Astrocyte of the cerebellum (primary cell): ENCODE data around the gene SDSL.

Experiments used
- DNase-seq: peaks from one replicate; pipeline ENCODE4 v3.0.0-alpha.2; 2011; ENCODE audit warnings: low read depth
- H3K4me3 ChIP-seq: 2 replicates; pipeline ENCODE4 v1.5.1; 2011; ENCODE audit warnings: mild to moderate bottlenecking, low read depth, low read length, moderate library complexity
- CTCF ChIP-seq: IDR thresholded peaks from 2 replicates; pipeline ENCODE4 v1.5.1; 2012; ENCODE audit warnings: low read length, low read depth, moderate library complexity, mild to moderate bottlenecking; ENCODE audit errors: missing control alignments
- in situ Hi-C: cut with HindIII; loops from 2 replicates; pipeline ENCODE4 v1.10.0; 2017; ENCODE audit warnings: low sequenced_read_pairs

Gene SDSL

GRCh38 chr12:113453330-113453729, 31.1 kb downstream of the SDSL start:
- in situ Hi-C loops, result no loop called here
- TF ChIP-seq CTCF, result no peak
- no peak overlapping the region for H3K4me3 ChIP-seq
- DNase-seq, result no peak

GRCh38 chr12:113456199-113456598, 34.0 kb downstream of the SDSL start:
- H3K4me3 ChIP-seq, result no peak overlapping the region
- in situ Hi-C loops, result no loop called here
- TF ChIP-seq CTCF, result no peak
- DNase-seq, result no peak

- no peak for DNase-seq
- no peak for TF ChIP-seq CTCF
- H3K4me3 ChIP-seq, result no peak overlapping the region
- in situ Hi-C loops, result no loop called here
Observed at GRCh38 chr12:113456761-113457160, 34.6 kb downstream of the SDSL start.

DNA sequence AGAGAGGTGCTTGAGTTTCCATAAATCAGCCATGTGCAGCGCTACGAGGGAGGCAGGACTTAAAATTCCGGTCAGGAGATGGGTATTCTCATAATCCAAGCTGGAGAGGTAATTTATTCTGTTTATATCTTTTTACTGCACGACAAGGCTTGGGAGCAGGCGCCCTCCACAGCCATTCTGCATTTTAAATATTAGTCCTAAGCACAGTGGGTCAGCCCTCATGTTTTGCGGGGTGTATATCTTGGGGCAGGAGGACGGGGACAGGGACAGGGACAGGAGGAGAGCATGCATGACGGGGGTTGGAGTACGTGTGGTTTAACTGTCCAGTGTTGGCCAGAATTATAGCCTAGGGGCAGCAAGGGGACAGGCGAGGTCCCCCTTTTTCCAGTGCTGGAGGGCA, 35.0 kb downstream of the SDSL start:
- in situ Hi-C loops, result no loop called here
- no peak for DNase-seq
- no peak overlapping the region for H3K4me3 ChIP-seq
- TF ChIP-seq CTCF, result no peak

DNA sequence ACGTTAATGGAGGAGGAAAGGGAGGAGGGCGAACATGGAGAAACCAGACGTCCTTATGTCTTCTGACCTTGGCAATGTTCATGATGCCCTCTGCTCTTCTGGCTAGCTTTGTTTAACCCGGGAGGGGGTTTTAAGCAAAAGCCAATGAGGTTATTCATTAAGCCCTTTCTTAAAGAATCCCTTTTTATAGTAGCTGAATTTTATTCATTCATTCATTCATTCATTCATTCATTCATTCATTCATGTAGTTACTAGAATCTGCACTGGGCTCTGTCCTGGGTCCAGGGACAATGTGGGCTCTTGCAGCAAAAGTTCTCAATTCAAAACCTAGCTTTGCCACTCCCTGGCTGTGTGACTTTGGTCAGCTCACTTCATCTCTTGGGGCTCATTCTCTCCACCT, 35.5 kb downstream of the SDSL start:
- no peak for TF ChIP-seq CTCF
- in situ Hi-C loops, result no loop called here
- DNase-seq, result no peak
- H3K4me3 ChIP-seq, result no peak overlapping the region

- no peak overlapping the region for H3K4me3 ChIP-seq
- DNase-seq, result no peak
- no peak for TF ChIP-seq CTCF
- in situ Hi-C loops, result no loop called here
Observed at GRCh38 chr12:113459981-113460380, 37.8 kb downstream of the SDSL start.

DNA sequence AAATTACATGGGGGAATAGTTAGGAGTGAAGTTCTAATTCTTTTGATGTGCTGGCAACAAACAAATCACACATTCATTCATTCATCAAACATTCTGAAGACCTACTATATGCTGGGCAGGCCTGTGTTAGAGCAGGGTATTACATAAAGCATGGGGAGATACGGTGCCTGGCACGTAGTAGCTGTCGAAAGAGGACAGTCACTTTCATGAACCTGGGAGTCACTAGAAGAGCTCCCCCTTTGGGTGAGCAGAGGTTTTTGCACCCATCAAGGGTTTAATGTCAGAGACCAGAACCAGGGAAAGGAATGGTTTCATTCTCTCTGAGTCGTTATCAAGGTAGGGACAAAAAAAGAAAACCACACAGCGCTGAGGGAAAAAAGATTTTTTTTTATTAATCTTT, 39.5 kb downstream of the SDSL start:
- no peak overlapping the region for H3K4me3 ChIP-seq
- DNase-seq, result no peak
- in situ Hi-C loops, result no loop called here
- peak; percentile 70 for TF ChIP-seq CTCF
